RKO (cell line): ENCODE measurements around the gene LDLRAD3.
"Not testable (repeated sequence)": the region's sequence is repeated elsewhere in the genome, so short reads cannot be mapped to it uniquely, and the experiment has no call there.

Source experiments
- DNase-seq: peaks from one replicate; pipeline ENCODE4 v3.0.0-alpha.2; 2016; ENCODE audit warnings: low spot score

The LDLRAD3 gene

DNA sequence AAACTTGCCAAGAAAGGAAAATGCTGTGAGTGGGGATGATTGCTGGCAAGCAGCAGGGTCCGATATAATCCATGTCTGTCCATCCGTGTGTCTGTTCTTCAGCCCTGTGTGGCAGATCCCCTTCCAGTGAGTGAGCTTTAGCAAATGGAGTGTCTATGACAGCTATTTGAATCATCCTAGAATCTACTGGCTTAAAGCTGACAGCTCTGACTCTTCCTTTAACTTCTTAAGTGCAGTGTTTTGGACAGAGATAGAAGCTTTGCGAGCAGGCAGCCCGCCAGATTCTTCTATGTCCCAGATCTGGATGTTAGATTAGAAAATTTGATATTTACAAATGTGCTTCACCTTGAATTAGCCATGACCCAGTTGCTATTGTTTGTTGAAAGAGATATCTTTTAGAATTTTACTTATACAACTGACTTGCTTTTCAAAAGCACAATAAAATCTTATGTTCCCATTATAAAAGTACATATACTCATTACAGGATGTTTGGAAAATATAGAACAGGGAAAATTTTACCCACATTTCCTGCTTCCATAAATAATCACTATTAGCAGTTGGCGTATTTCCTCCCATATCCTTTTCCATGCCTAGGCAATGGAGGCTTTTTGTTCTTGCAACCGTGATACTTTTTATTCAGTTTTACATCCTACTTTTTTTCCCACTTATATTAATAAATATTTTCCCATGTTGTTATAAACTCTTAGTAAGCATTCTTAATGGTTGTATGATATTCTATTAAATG, 220.8 kb downstream of the LDLRAD3 start:
- peak; percentile 27 for DNase-seq

DNA sequence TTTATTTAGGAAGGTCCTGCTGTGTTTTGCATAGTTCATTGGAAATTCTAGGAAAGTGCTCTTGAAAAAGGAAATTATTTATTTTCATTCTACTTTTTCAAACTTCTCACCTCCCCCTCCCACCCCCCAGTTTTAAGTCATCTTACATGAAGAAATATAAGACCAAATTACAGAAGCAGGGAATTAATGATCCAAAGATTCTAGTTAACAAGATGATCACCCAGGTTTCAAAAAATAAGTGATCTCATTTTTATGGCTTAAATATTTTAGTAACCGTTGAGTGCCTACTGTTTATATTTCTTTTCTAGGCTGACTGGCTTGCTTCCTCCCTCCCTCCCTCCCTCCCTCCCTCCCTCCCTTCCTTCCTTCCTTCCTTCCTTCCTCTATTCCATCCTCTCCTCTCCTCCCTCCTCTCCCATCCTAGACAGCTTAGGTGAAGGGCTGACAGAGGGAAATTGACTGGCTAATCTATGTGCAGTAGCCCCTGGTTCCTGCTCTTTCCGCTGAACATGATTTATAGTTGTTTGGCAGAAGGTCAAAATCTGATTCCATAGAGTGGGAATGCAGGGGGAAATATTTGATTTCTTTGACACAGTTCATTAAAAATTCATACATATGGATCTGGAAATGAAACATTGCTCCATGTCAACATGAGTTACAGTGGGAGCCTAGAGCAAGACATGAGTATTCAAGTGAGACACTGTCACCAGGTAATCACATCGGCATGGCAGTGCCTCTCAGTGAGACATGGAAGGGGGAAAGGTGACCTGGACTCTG, 221.9 kb downstream of the LDLRAD3 start:
- no peak for DNase-seq

DNA sequence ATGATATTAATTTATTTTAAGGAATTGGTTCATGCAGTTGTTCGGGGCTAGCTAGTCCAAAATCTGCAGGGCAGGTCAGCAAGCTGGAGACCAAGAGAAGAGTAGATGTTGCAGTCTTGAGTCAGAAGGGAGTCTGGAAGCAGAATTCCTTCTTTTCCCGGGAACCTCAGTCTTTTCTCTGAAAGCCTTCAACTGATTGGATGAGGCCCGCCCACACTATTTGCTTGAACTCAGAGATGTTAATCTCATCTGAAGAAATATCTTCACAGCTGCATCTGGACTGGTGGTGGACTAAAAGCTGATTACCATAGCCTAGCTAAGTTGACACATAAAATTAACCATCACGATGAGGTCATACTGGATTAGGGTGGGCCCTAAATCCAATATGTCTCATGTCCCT, 223.2 kb downstream of the LDLRAD3 start:
- DNase-seq: no peak

DNA sequence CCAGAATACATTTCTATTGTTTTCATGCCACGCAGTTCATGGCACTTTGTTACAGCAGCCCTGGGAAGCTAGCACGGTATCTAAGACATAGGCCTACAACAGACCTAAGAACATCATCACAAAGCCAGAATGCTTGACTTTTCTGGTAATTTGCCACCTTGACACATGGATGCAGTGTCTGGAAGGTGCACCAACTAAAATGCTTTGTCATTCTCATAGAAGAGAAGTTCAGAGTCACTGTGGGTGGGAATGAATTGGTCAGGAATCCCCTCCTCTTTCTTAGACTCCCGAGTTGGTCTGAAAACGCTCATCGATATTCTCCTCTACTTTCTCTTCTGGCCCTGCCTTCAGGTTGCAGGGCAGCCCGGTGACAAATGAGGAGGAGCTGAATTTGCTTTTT, 223.9 kb downstream of the LDLRAD3 start:
- DNase-seq: no peak

DNA sequence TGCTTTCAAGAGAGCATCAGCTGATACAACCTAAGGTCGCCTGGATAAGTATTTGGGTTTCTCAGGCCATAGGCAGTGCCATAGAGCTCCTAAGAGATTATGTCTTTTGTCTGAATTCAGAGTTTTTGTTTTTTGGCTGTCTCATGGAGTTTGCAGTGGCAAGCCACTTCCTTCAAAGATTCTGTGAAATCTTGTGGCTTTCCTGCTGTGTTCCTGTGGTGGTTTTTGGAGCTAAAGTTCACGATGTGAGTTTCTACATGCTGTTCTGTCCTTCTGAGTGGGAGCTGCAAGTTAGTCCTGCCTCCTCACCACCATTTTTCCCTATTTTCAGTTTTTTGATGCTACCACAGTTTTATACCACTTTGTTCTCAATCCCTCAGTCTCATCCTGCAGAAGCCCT, 234.0 kb downstream of the LDLRAD3 start:
- DNase-seq: no peak

DNA sequence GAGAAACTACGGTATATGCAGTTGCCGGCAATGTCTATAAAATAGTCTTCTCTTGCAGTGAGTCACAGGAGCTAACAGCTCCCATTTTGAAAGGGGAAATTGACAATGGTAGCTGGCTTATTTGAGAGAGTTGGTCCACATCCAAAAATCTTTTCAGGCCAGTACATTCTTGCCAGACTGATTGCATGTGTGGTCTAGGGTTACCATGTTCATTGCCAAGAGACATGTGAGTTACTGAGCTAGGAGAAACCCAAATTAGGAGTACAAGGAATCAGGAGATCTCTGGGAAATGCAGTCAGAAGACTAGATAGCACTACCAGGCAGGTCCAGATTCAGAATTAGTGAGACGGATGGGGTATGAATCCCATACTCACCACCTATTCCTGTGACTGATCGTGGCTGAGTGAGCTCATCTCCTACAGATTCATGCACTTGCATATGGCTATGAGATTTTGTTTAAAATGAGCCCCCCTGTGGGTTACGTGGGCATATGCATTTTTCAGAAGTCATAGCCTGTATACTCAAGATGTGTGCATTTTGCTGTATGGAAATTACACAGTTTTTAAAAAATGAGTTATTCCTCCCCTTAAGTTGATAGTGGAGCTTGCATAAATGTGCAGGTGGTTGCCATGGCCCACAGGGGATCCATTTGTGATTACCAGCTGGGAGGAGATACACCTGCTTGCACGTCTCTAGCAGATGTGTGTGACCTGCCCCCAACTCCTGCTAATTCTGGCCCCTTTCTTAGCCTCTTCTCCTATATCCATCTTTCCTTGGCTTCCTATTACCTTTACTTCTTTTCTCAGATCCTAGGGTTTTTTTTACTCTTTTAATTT, 242.7 kb downstream of the LDLRAD3 start:
- DNase-seq: no peak

DNA sequence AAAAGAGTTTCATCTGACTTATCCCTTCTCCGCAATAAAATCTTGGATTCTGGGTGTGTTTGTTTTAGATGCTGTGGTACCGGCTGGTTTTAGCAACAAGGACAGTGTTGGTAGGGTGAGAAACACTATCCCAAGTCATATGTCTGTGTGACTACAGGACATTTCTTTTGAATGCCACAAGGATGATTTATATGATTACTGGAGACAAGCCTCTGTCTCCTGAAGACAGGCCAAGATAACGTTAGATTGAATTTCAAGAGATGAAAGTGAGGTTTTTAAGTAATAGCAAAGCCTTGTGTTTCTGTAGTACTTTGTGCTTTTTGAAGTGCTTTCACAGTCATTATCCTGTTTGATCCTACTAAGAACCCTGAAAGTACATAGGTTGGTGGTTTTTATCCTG, 243.8 kb downstream of the LDLRAD3 start:
- no peak for DNase-seq

DNA sequence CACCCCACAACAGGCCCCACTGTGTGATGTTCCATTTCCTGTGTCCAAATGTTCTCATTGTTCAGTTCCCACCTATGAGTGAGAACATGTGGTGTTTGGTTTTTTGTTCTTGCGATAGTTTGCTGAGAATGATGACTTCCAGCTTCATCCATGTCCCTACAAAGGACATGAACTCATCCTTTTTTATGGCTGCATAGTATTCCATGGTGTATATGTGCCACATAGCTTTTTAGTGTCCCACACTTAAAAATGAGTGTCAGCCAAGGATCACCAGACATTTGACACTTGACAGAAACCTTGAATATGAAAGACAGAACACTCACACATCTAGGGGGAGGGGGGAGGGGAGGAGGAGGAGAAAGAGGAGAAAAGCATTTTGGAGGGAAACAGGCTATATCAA, 245.9 kb downstream of the LDLRAD3 start:
- DNase-seq: not testable (repeated sequence)

DNA sequence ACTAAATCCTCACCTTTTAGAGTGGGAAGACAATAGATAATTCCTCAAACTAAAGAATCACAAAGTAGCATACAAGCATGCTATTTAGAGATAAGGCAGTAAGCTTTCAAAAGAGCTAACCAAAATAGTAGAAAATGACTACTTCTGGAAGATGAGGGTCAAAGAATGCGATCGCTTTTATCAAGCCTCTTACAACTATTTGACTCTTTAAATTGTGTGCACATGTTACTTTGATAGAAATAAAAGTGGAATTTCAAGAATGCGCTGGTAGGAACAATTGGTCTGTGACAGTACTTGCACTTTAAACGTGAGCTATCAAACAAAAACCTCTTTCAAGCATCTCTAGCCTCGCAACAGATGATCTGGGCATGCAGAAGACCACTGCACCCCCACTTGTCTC, 248.1 kb downstream of the LDLRAD3 start:
- no peak for DNase-seq

DNA sequence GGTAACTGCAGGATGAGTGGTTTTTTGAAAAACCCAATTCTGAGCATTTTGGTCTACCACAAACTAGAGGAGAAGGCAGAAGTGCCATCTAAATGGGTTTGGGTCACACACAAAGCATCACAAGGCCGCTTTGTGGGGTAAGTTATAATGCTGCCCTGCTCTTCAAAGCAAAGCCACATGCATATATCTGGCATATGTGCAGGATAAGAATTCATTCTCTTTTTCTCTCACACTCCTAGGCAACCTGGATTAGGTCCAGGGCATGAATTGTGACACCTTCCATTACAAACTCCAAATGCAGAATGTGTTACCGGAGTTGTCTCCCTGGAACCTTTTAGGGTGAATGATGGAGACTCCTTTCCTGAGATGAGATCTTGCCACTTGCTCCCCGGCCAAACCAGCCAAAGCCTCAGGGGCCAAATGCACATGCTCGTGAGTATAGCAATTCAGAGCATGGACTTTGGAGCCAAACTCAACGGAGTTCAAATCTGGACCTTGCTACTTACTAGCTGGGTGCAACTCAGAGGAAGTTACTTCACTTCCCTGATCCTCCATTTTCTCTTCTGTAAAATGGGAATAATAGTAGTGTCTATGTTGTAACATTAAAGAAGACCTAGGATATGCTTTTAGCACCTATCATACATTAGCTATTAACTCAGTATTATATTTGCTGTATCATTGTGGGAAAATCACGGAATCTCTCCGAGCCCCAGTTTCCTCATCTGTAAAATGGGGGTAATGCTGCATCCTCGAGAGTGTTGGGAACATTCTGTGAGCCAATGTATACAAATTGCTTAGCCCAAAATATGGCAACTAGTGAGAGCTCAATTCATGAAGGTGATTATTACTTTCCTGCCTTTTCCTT, 248.8 kb downstream of the LDLRAD3 start:
- DNase-seq: no peak

DNA sequence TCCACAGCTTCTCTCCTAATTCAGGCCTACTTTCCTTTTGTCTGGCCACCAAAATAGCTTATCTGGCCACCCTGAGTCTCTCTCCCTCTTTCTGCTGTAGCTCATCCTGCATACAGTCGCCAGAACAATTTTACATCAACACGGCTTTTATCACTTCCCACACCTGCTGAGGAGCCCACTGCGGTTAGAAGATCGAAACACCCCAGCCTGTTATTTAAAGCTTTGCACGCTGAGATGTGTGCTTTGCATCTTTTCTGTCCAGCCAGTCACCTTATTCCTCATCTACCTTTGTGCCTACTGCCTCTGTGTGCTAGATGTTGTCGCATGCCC, 249.4 kb downstream of the LDLRAD3 start:
- DNase-seq: no peak

DNA sequence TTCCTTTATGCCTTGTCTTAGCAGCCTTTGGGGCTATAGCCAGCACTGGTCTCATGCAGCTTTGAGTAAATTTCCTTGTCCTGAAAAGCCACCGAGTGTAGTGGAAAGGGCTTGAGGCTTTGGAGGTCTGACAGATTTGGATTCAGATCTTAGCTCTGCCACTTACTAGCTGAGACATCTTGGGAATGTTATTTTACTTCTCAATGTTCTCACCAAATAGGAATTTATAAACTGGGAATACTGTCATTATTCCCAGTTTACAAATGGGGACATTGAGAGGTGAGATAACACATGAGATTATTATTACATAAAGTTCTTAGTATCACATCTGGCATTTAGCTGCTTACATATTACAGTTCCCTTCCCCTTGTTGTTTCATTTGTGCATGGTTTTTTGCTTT, 249.9 kb downstream of the LDLRAD3 start:
- DNase-seq: no peak

DNA sequence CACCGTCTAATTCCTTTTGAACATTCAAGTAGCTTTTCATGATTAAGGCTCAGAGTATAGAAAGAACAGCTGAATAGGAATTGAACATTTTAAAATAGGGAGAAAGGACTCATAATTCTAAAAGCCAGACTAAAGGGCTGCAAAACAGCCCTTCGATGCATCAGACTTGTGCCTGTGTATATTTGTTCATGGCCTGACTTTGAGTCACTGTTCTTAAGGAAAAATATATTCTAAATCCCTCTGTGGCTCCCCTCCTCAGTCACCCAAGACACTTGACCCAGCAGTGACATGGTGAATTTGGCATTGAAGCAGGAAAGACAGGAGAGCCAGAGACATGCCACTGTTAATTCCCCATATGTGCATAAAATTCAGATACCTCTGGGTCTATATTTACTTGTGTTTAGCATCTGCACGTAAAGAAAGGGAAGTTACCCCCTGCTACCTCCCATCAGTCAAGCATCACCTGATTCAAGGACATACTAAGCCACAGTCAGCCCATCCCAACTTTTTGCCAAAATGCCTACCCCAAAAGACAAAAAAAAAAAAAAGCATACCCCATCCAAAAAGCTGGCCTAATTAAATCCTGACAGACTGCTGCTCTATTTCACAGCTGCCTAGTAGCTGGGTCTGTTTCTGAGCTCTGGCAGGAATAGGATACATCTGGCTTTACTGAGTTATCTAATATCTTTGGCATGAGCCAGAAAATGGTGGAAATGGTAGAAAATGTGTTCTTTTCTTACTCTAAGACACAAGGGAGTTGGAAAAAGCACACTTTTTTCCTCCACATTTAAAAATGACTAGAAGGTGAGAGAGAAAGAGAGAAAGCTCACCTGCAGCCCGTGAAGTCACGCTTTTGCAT, 251.9 kb downstream of the LDLRAD3 start:
- DNase-seq: no peak

DNA sequence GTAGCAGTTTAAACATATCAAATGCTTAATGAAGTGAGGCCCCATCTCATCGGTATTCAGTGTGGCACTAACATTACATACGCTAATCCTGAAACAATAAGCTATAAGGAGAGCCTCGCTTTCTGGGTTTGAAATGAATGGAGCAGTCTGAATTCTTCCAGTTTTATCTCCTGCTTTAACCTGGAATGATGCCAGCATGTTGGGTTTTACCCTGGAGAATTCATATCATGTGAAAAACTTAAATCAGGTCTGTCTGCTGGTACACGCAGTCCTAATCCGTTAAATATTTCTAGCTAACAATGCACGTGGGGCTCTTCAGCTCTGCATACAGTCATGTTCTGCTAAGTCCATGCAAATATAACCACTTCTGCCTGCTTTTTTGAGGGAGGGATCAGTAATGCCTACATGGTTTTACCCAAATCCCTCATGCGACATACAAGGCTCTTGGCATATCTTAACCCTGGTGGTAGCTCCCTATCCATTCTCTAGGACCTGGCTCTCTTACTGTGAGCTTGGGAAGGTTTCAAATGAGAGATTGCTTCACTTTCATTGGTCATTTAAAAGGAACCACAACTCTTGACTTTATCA, 252.6 kb downstream of the LDLRAD3 start:
- DNase-seq: no peak

DNA sequence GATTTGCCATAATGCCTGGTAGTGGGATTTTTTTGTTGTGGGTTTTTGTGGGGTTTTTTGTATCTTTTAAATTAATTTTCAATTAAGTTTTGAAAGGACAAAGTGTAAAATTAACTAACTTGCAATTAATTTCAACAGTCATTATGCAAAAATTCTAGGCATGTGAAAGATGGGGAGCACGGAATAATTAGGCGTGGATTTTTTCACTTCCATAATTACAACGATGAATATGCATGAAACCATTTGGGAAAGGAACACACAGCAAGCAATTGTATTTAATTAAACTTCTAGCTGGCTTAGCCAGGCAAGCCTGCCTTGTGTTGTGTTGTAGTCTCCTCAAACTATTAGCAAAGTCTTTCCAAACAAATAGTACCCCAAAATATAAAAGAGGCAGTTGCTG, 257.5 kb downstream of the LDLRAD3 start:
- DNase-seq: no peak

DNA sequence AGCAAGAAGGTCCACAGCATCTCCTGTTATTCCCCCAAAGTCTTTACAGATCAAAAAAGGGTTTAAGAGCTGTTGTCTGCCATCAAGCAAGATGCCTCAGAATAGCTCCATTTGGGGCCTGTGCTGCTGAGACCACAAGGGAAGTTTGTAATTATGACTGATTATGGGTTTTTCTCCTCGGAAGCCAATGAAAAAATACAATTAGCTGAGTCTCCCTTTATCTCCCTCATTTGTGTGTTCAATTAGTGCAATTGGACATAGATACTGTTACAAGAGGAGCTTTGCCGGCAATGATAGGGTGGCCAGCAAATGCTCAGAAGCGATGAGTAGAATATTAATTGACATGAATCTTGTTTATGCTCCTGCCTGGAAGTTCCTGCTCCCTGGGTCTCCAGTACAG, 261.7 kb downstream of the LDLRAD3 start:
- DNase-seq: no peak

DNA sequence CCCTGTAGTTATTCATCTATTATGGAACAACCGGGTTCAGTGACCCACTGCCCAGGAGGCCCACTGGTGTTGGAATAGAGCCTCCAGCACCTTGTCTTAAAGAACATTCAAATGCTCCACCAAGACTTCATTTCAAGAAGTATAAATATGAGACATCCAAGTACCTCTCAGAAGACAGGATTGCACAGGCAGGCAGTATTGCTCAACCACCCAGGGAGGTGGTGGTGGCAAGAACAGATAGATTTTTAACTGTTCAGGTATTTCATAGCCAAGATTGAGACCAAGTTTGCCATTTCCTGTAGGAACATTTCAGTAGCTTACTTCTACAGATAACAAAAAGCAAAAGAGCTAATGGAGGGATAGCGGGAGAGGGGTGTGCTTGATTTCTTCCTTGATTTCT, 266.7 kb downstream of the LDLRAD3 start:
- no peak for DNase-seq

DNA sequence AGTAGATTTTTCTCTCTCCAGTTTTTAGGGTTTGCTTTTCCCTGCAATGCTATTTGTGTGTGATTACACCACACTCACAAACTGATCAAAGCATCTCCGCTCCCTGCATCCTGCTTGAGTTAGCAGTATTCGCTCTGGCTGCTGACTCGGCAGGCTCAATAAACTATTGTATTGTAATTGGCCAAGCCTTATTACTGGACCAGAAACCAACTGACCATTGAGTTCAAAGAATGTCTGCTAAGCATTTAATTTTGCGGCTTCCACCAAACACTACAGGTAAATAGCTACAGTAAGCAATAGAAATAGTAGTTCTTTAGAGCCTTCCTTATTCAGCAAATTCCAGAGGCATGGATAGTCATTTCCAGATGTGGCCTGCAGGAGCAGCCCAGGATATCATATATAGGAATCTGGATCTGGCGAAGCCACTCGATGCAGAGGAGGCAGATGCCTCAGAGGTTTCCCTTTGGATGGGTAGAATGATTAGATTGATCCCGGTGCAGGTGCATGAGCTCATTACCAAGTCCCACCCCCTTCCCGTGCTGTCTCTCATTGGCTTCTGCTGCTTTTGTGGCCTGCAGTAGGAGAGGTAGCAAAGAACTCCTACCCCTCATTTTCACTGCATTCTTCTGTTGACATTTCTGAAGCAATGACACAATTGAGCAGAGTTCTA, 268.0 kb downstream of the LDLRAD3 start:
- no peak for DNase-seq

DNA sequence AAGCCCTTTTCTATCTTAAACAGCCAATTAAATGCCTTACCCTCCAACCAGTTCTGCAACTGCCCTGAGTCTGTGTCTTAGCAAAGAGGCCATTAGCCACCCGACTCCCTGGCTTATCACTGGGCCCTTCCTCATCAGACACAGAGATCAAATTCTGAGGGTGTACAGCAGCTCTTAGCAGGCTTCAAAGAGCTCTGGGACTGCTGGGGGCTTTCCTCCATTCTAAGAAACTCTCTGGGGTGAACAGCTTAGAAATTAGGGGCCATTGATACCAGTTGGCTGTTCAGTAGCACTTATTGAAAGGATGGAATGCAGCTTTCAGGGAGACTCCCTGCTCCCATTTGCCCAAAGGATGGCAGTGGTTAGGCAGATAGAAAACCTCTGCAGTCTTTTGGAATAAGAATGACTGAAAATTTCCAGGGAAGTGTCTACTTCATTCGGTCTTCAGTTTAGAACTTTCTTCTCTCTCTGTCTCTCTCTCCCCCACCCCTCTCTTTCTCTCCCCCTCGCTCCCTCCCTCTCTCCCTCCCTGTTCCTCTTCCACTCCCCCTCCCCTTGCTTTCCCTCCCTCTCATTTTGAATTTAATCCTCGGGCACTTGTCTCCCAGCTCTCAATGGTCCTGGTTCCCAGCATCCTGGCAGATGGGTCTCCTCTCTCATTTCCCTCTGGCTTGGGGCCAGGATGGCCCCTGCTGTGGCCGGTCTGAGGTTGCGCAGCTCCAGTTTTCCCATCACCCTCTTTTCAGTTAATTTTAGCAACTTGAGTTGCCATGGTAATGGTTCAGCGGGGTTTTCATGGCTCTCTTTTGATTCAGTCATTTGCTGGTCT, 268.9 kb downstream of the LDLRAD3 start:
- no peak for DNase-seq
